Measurements from ENCODE around the gene IGF2.

- TF ChIP-seq YY1 (IDR thresholded peaks at IDR 0.05; ENCODE audit: insufficient read depth, insufficient read length) (no peak), SUZ12 (IDR thresholded peaks at IDR 0.05; ENCODE audit: extremely low read depth, insufficient read depth, insufficient read length) (no peak)
Observed at GRCh38 chr11:2168286-2169004, 29.3 kb upstream of the IGF2 start.
